Measurements from ENCODE around the gene NSMCE3. TPM values are rescaled to one million over a fixed set of nuclear protein-coding genes. Genes with fewer than 3 reads are reported as not detected.

Gene NSMCE3
- total RNA-seq, 6 experiments from 2014 or later: 10.7 to 12.2 (median 11.3) TPM

DNA sequence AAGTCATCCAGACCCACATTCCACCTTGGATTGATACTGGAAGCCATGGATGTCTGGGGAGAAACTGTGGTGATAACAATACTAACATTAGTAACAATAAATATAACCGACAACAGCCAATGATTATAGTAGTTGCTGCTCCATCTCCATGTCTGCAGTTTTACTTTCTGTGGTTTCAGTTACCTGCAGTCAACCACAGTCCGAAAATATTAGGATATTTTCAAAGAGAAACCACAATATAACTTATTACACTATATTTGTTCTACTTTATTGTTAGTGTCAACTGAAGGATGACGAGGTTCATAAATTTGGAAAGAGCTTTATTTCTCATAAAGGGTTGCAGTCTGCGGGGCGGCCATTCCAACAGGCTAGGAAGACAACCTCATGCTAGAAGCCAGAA lies 2.6 kb upstream of the NSMCE3 start:
- no peaks in the 10 kb centered on the region; the same call in 1 of the 2 replicates for H3K27me3 Mint-ChIP-seq (ENCODE audit: insufficient read depth)
- TF ChIP-seq, protein P1, sequence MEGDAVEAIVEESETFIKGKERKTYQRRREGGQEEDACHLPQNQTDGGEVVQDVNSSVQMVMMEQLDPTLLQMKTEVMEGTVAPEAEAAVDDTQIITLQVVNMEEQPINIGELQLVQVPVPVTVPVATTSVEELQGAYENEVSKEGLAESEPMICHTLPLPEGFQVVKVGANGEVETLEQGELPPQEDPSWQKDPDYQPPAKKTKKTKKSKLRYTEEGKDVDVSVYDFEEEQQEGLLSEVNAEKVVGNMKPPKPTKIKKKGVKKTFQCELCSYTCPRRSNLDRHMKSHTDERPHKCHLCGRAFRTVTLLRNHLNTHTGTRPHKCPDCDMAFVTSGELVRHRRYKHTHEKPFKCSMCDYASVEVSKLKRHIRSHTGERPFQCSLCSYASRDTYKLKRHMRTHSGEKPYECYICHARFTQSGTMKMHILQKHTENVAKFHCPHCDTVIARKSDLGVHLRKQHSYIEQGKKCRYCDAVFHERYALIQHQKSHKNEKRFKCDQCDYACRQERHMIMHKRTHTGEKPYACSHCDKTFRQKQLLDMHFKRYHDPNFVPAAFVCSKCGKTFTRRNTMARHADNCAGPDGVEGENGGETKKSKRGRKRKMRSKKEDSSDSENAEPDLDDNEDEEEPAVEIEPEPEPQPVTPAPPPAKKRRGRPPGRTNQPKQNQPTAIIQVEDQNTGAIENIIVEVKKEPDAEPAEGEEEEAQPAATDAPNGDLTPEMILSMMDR (IDR thresholded peaks at IDR 0.05): no peak
- DNase-seq: no peak
- no peak overlapping the region for H3K27ac Mint-ChIP-seq
- H3K4me1 Mint-ChIP-seq (ENCODE audit: low read depth): peaks cover 67% of the 10 kb centered on the region
- H3K36me3 Mint-ChIP-seq (ENCODE audit: low read depth): peaks cover 9% of the 10 kb centered on the region
- H3K9me3 Mint-ChIP-seq: no peaks in the 10 kb centered on the region
- no peak overlapping the region for H3K4me3 Mint-ChIP-seq

DNA sequence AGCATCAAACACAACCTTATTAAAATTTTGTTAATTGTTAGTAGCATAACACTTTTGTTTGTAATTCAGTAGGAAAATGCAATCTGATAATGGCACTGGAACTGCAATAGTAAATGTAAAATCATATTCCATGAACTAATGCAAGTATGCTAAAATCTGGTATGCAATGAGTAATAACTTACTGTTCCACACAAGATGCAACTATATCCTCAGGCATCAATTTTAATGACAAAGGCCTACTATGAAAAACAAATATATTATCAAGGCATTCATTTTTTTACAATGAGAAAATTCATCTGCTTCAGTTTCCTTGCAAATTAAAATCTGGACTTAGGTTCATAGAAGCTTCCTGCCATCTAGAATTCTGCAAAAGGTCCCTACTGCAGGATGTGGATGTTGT lies 1.4 kb upstream of the NSMCE3 start:
- Mint-ChIP-seq H3K9me3 (no peaks in the 10 kb centered on the region), H3K27me3 (ENCODE audit: insufficient read depth) (no peaks in the 10 kb centered on the region; the same call in 1 of the 2 replicates), H3K36me3 (ENCODE audit: low read depth) (peaks cover 9% of the 10 kb centered on the region), H3K4me1 (ENCODE audit: low read depth) (peaks cover 68% of the 10 kb centered on the region), H3K27ac (peak overlapping the region; percentile 95), H3K4me3 (peak overlapping the region; percentile 96; the same call in 1 of the 2 replicates)
- peak; percentile 63 for DNase-seq
- TF ChIP-seq, protein P1 (IDR thresholded peaks at IDR 0.05): no peak

DNA sequence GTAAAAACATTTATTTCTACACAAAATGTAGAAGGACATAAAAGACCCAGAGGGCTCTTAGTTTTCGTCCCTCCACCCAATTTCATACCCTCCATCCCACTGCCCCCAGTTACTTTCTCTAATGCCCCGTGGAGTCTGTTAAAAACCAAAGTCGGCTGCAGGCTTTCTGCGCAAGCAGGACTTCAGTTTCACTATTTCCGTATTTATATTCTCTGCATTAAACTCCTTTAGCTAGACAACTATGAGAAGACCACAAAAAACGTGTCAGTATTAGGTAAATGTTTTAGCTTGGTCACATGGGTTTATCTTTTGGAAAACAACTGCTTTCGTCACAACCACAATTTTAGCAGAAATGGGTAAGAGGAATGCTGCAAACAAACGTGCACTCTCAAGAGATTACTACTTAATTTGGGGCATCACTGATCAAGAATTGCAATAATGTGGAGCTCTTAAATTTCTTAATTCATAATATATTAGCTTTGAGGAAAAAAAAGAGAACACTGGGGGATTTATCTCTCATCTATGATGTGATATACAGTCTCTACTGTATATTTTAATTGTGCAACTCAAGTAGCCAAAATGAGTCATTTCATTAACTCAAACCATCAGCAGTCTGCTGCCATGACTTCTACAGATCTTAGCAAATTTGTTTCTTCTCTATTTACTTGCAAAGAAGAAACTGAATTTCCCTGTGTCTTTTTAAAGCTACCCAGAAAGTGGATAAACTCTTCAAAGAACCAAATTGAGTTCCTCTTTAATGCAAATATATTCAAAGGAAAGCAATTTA lies 740 bp upstream of the NSMCE3 start:
- peaks cover 9% of the 10 kb centered on the region for H3K36me3 Mint-ChIP-seq (ENCODE audit: low read depth)
- H3K27me3 Mint-ChIP-seq (ENCODE audit: insufficient read depth): no peaks in the 10 kb centered on the region; the same call in 1 of the 2 replicates
- peak; percentile 71 for DNase-seq
- no peaks in the 10 kb centered on the region for H3K9me3 Mint-ChIP-seq
- H3K4me1 Mint-ChIP-seq (ENCODE audit: low read depth): peaks cover 65% of the 10 kb centered on the region
- peak overlapping the region; percentile 95 for H3K27ac Mint-ChIP-seq
- peak overlapping the region; percentile 96 for H3K4me3 Mint-ChIP-seq
- TF ChIP-seq, protein P1 (IDR thresholded peaks at IDR 0.05): no peak

DNA sequence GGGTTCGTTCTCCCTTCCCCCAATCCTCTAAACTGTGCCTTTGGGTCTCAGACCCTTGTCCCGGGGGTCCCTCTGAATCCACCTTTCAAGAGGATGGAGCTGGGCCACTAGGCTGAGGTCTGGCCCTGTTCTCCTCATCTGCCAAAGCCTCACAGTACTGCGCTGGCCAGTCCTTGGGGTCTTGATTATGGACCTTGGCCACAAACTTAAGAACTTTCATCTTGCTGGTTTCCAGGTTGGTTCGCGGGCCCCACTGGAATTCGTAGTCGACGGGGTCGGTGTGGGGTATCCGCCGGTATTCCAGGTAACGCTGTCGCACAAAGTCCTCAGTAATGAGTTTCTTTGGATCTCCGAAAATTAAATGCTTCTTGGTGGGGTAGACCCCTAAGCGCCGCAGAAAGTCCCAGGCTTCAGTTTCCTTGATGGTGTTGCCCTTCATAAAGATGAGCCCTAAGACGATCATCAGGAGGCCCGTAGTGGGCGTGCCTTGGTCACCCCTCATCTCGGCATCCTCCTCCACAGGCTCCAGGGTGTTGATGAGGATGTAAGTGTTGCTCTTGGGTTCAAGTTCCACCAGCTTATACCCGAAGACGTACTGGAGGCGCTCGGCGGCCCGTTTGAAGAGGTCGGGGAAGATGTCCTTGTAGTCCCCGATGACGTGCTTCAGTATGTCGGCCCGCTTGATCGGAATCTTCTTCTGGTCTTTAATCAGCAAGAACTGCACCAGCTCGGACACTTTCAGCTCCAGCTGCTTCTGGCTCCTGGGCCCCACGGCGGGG lies 727 bp downstream of the NSMCE3 start:
- Mint-ChIP-seq H3K27me3 (ENCODE audit: insufficient read depth) (no peaks in the 10 kb centered on the region; the same call in 1 of the 2 replicates), H3K4me3 (peak overlapping the region; percentile 99), H3K4me1 (ENCODE audit: low read depth) (peaks cover 65% of the 10 kb centered on the region), H3K36me3 (ENCODE audit: low read depth) (peaks cover 9% of the 10 kb centered on the region), H3K9me3 (no peaks in the 10 kb centered on the region), H3K27ac (peak overlapping the region; percentile 95)
- TF ChIP-seq, protein P1 (IDR thresholded peaks at IDR 0.05): no peak
- no peak for DNase-seq

DNA sequence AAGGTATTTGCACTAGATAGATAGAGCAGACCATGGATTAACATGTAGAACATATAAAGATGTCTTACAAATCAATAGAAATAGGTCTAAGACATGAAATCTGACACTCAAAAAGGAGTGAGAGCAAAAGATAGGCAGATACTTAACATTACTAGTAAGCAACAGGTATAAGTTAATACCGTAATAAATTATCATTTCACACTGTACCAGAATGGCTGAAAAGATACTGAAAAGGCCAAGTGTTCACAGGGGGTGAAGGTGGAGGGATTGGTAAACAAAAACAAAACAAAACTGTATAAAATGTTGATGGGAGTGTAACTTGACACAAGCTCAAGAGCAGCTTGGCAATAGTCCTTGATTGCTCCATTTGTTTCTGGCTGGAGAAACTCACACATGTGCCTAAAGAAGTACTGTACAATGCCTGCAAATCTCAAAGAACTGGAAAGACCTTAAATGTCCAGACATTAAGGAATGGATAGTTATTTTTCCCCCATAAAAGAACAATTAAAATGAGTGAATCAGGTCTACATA lies 3.5 kb downstream of the NSMCE3 start:
- H3K4me3 Mint-ChIP-seq: no peak overlapping the region
- H3K36me3 Mint-ChIP-seq (ENCODE audit: low read depth): peaks cover 9% of the 10 kb centered on the region
- H3K27me3 Mint-ChIP-seq (ENCODE audit: insufficient read depth): peaks cover 1% of the 10 kb centered on the region
- no peaks in the 10 kb centered on the region for H3K9me3 Mint-ChIP-seq
- H3K4me1 Mint-ChIP-seq (ENCODE audit: low read depth): peaks cover 47% of the 10 kb centered on the region
- no peak for DNase-seq
- no peak overlapping the region for H3K27ac Mint-ChIP-seq
- TF ChIP-seq, protein P1 (IDR thresholded peaks at IDR 0.05): no peak

Measured in HFFc6 (cell line).